Measurements from ENCODE around the gene GMPR.

The GMPR gene

GRCh38 chr6:16238057-16238962 is at the start of gene GMPR:
TSS of gene GMPR (plus strand) at chr6:16238587. CDS start at chr6:16238694, 107 bp downstream.
- DNase-seq (ENCODE audit: low read depth in 4 of 4, low spot score in 1 of 4), result peak; percentile 26 to 67 (median 48)

GRCh38 chr6:16190214-16190613 is 48.2 kb upstream of the GMPR start:
- no peak for DNase-seq (ENCODE audit: low read depth in 4 of 4, low spot score in 1 of 4)

GRCh38 chr6:16196260-16196983 is 42.0 kb upstream of the GMPR start:
- no peak for DNase-seq (ENCODE audit: low read depth in 4 of 4, low spot score in 1 of 4)

- DNase-seq (ENCODE audit: low read depth in 4 of 4, low spot score in 1 of 4), result no peak
Observed at GRCh38 chr6:16196984-16197546, 41.3 kb upstream of the GMPR start.

- DNase-seq (ENCODE audit: low read depth in 4 of 4, low spot score in 1 of 4), result no peak
Observed at GRCh38 chr6:16198061-16198705, 40.2 kb upstream of the GMPR start.

GRCh38 chr6:16199804-16200203 is 38.6 kb upstream of the GMPR start:
- DNase-seq (ENCODE audit: low read depth in 4 of 4, low spot score in 1 of 4), result no peak

GRCh38 chr6:16200321-16200883 is 38.0 kb upstream of the GMPR start:
- DNase-seq (ENCODE audit: low read depth in 4 of 4, low spot score in 1 of 4), result no peak

- DNase-seq (ENCODE audit: low read depth in 4 of 4, low spot score in 1 of 4), result no peak
Observed at GRCh38 chr6:16201706-16202105, 36.7 kb upstream of the GMPR start.

- no peak for DNase-seq (ENCODE audit: low read depth in 4 of 4, low spot score in 1 of 4)
Observed at GRCh38 chr6:16204653-16205376, 33.6 kb upstream of the GMPR start.

GRCh38 chr6:16205377-16206144 is 32.8 kb upstream of the GMPR start:
- no peak for DNase-seq (ENCODE audit: low read depth in 4 of 4, low spot score in 1 of 4)

- DNase-seq (ENCODE audit: low read depth in 4 of 4, low spot score in 1 of 4), result peak in 3 of 4 experiments; percentile 6 to 12 (median 11)
Observed at GRCh38 chr6:16206595-16207037, 31.8 kb upstream of the GMPR start.

- no peak for DNase-seq (ENCODE audit: low read depth in 4 of 4, low spot score in 1 of 4)
Observed at GRCh38 chr6:16208989-16209388, 29.4 kb upstream of the GMPR start.

GRCh38 chr6:16209539-16209938 is 28.8 kb upstream of the GMPR start:
- DNase-seq (ENCODE audit: low read depth in 4 of 4, low spot score in 1 of 4), result no peak

- DNase-seq (ENCODE audit: low read depth in 4 of 4, low spot score in 1 of 4), result no peak
Observed at GRCh38 chr6:16212276-16212675, 26.1 kb upstream of the GMPR start.

- no peak for DNase-seq (ENCODE audit: low read depth in 4 of 4, low spot score in 1 of 4)
Observed at GRCh38 chr6:16216501-16217155, 21.8 kb upstream of the GMPR start.

- no peak for DNase-seq (ENCODE audit: low read depth in 4 of 4, low spot score in 1 of 4)
Observed at GRCh38 chr6:16217156-16217721, 21.1 kb upstream of the GMPR start.

GRCh38 chr6:16222826-16223225 is 15.6 kb upstream of the GMPR start:
- no peak for DNase-seq (ENCODE audit: low read depth in 4 of 4, low spot score in 1 of 4)

GRCh38 chr6:16223362-16223761 is 15.0 kb upstream of the GMPR start:
- DNase-seq (ENCODE audit: low read depth in 4 of 4, low spot score in 1 of 4), result no peak

GRCh38 chr6:16224409-16224808 is 14.0 kb upstream of the GMPR start:
- DNase-seq (ENCODE audit: low read depth in 4 of 4, low spot score in 1 of 4), result no peak

Measured in stimulated activated CD4-positive, alpha-beta T cell treated with anti-CD3 and anti-CD28 coated beads, Interleukin-1b, Interleukin-23, amount 100 ng/mL, for 24 hours (primary cell).